Ishikawa (cell line): ENCODE data around the gene SPC24.

Experiments used
- CEBPB ChIP-seq: IDR thresholded peaks from 2 replicates; pipeline ENCODE4 v1.6.1; 2012
- CREB1 ChIP-seq: IDR thresholded peaks from 2 replicates; pipeline ENCODE4 v1.6.1; 2012; ENCODE audit warnings: low read depth
- EGR1 ChIP-seq: IDR thresholded peaks from 2 replicates; pipeline ENCODE4 v1.6.1; 2012
- EP300 ChIP-seq: IDR thresholded peaks from 2 replicates; pipeline ENCODE4 v1.6.1; 2012; ENCODE audit warnings: borderline replicate concordance
- FOXM1 ChIP-seq: IDR thresholded peaks from 2 replicates; pipeline ENCODE4 v1.6.1; 2012; ENCODE audit warnings: low read depth, borderline replicate concordance
- MAX ChIP-seq: IDR thresholded peaks from 2 replicates; pipeline ENCODE4 v1.6.1; 2012
- NFIC ChIP-seq: IDR thresholded peaks from 2 replicates; pipeline ENCODE4 v1.6.1; 2012
- RAD21 ChIP-seq: IDR thresholded peaks from 2 replicates; pipeline ENCODE4 v1.6.1; 2012; ENCODE audit warnings: low read depth
- REST ChIP-seq: IDR thresholded peaks from 2 replicates; pipeline ENCODE4 v1.6.1; 2012; ENCODE audit warnings: low read depth, mild to moderate bottlenecking
- TAF1 ChIP-seq: IDR thresholded peaks from 2 replicates; pipeline ENCODE4 v1.6.1; 2012; ENCODE audit warnings: low read depth, mild to moderate bottlenecking
- TCF12 ChIP-seq: IDR thresholded peaks from 2 replicates; pipeline ENCODE4 v1.6.1; 2012; ENCODE audit warnings: low read depth
- TEAD4 ChIP-seq: IDR thresholded peaks from 2 replicates; pipeline ENCODE4 v1.6.1; 2012
- USF1 ChIP-seq: IDR thresholded peaks from 2 replicates; pipeline ENCODE4 v1.6.1; 2012
- YY1 ChIP-seq: IDR thresholded peaks from 2 replicates; pipeline ENCODE4 v1.6.1; 2012; ENCODE audit warnings: low read depth
- ZBTB7A ChIP-seq: IDR thresholded peaks from 2 replicates; pipeline ENCODE4 v1.6.1; 2012; ENCODE audit warnings: low read depth

Gene SPC24

GRCh38 chr19:11172576-11172975 is 17.0 kb upstream of the SPC24 start:
- TF ChIP-seq USF1 (no peak), MAX (no peak), FOXM1 (no peak), EP300 (no peak), REST (no peak), RAD21 (no peak), ZBTB7A (no peak), TEAD4 (no peak), CREB1 (no peak), YY1 (no peak), TAF1 (no peak), EGR1 (no peak), TCF12 (no peak), NFIC (no peak), CEBPB (no peak)

- TF ChIP-seq NFIC (no peak), USF1 (no peak), RAD21 (no peak), EP300 (no peak), YY1 (no peak), FOXM1 (no peak), TAF1 (no peak), CREB1 (no peak), TEAD4 (no peak), TCF12 (no peak)
These were observed 15.6 kb upstream of the SPC24 start for GRCh38 chr19:11171144-11171543.

GRCh38 chr19:11169896-11170678 is 14.5 kb upstream of the SPC24 start:
- TF ChIP-seq ZBTB7A (no peak), TAF1 (no peak), USF1 (no peak), RAD21 (no peak)

- TF ChIP-seq ZBTB7A (no peak), EP300 (0 out of 2 replicates have a peak, but pooled peaks have one; percentile 35)
These were observed 13.0 kb upstream of the SPC24 start for GRCh38 chr19:11168568-11168967.

- TF ChIP-seq TCF12, result no peak
- no peak for TF ChIP-seq RAD21
- no peak for TF ChIP-seq CREB1
- TF ChIP-seq EP300, result no peak
- TF ChIP-seq TAF1, result no peak
- no peak for TF ChIP-seq MAX
- TF ChIP-seq FOXM1, result no peak
- TF ChIP-seq CEBPB, result no peak
- no peak for TF ChIP-seq YY1
- TF ChIP-seq TEAD4, result no peak
- no peak for TF ChIP-seq REST
These were observed 10.9 kb upstream of the SPC24 start for GRCh38 chr19:11166281-11167142.
